CD14-positive monocyte (primary cell): Measurements from ENCODE around the gene FANCC. TPM values are rescaled to one million over a fixed set of nuclear protein-coding genes. Genes with fewer than 3 reads are reported as not detected.

Source experiments
- DNase-seq, 3 donors: peaks; one replicate each; pipeline ENCODE4 v3.0.0-alpha.2; 2011 to 2022
- H2AFZ ChIP-seq: 2 replicates; pipeline ENCODE4 v1.6.0; 2012; ENCODE audit warnings: mild to moderate bottlenecking, low read depth, low read length, inconsistent platforms; ENCODE audit not compliant: insufficient read depth, poor library complexity, severe bottlenecking
- H3K27ac ChIP-seq, 2 donors: 1 replicate in 1 of 2; 2 replicates in 1 of 2; pipeline ENCODE4 v1.5.1; 2012 to 2013; ENCODE audit warnings: low read length in 2 of 2, control low read depth in 1 of 2, inconsistent platforms in 1 of 2, low read depth in 1 of 2, mild to moderate bottlenecking in 1 of 2
- H3K27me3 ChIP-seq, 2 donors: one replicate each; pipeline versions ENCODE4 v1.6.0 to v1.6.1; 2011 to 2013; ENCODE audit warnings: low read length in 2 of 2; ENCODE audit not compliant: control insufficient read depth in 2 of 2, insufficient read depth in 2 of 2
- H3K36me3 ChIP-seq, 2 donors: replicated peaks in 1 of 2; 1 replicate in 1 of 2; 2 replicates in 1 of 2; pipeline versions ENCODE4 v1.5.1 to v1.6.1; 2012 to 2013; ENCODE audit warnings: low read length in 2 of 2, control low read depth in 1 of 2, inconsistent platforms in 1 of 2, mild to moderate bottlenecking in 1 of 2; ENCODE audit not compliant: insufficient read depth in 2 of 2, control insufficient read depth in 1 of 2
- H3K4me1 ChIP-seq, 2 donors: 1 replicate in 1 of 2; 2 replicates in 1 of 2; pipeline versions ENCODE4 v1.5.1 to v1.6.1; 2012 to 2013; ENCODE audit warnings: low read length in 2 of 2, control low read depth in 1 of 2, inconsistent platforms in 1 of 2, mild to moderate bottlenecking in 1 of 2, moderate library complexity in 1 of 2; ENCODE audit not compliant: insufficient read depth in 2 of 2, control insufficient read depth in 1 of 2
- H3K4me2 ChIP-seq: replicated peaks from 2 replicates; pipeline ENCODE3; 2012; ENCODE audit warnings: low read length, moderate library complexity, mild to moderate bottlenecking; ENCODE audit not compliant: poor library complexity, severe bottlenecking; ENCODE audit errors: extremely low read depth
- H3K4me3 ChIP-seq, 3 experiments: fragments of 200-600 bp in 1 of 3; sonication (generic) in 1 of 3; replicated peaks in 1 of 3; 1 replicate in 2 of 3; 2 replicates in 1 of 3; pipeline ENCODE4 v1.5.1; 2011 to 2013; ENCODE audit warnings: low read length in 3 of 3, mild to moderate bottlenecking in 3 of 3, control low read depth in 2 of 3, low read depth in 2 of 3, inconsistent platforms in 1 of 3, moderate library complexity in 1 of 3
- H3K79me2 ChIP-seq: 2 replicates; pipeline ENCODE4 v1.6.0; 2012; ENCODE audit warnings: mild to moderate bottlenecking, control low read depth, inconsistent platforms, low read length, moderate library complexity; ENCODE audit not compliant: insufficient read depth
- H3K9ac ChIP-seq: 2 replicates; pipeline ENCODE4 v1.6.0; 2017; ENCODE audit warnings: low read length, mild to moderate bottlenecking; ENCODE audit not compliant: insufficient read depth, poor library complexity, severe bottlenecking
- H3K9me3 ChIP-seq, 2 donors: replicated peaks in 1 of 2; 1 replicate in 1 of 2; 2 replicates in 1 of 2; pipeline versions ENCODE4 v1.5.1 to v1.6.1; 2012 to 2013; ENCODE audit warnings: low read length in 2 of 2, control low read depth in 1 of 2; ENCODE audit not compliant: control insufficient read depth in 1 of 2, insufficient read depth in 1 of 2
- H4K20me1 ChIP-seq: 2 replicates; pipeline ENCODE4 v1.6.0; 2012; ENCODE audit warnings: mild to moderate bottlenecking, low read length, control low read depth, moderate library complexity; ENCODE audit not compliant: insufficient read depth
- H3K27ac Mint-ChIP-seq, 7 donors: one replicate each; pipeline ENCODE4 v1.8.0; 2020; ENCODE audit warnings: mild to moderate bottlenecking in 7 of 7, mixed read lengths in 7 of 7, moderate library complexity in 6 of 7, inconsistent platforms in 2 of 7
- H3K27me3 Mint-ChIP-seq, 3 donors: one replicate each; pipeline ENCODE4 v1.8.0; 2021 to 2022; ENCODE audit warnings: low read depth in 3 of 3, mild to moderate bottlenecking in 3 of 3, mixed read lengths in 3 of 3, moderate library complexity in 3 of 3, inconsistent platforms in 1 of 3
- H3K36me3 Mint-ChIP-seq, 2 donors: one replicate each; pipeline ENCODE4 v1.8.0; 2020; ENCODE audit warnings: mixed read lengths in 2 of 2, inconsistent platforms in 1 of 2, mild to moderate bottlenecking in 1 of 2
- H3K4me1 Mint-ChIP-seq: one replicate; pipeline ENCODE4 v1.8.0; 2020; ENCODE audit warnings: mild to moderate bottlenecking, mixed read lengths
- H3K4me3 Mint-ChIP-seq, 2 donors: one replicate each; pipeline ENCODE4 v1.8.0; 2020; ENCODE audit warnings: mild to moderate bottlenecking in 2 of 2, mixed read lengths in 2 of 2, moderate library complexity in 1 of 2
- H3K9me3 Mint-ChIP-seq, 7 donors: one replicate each; pipeline ENCODE4 v1.8.0; 2020 to 2022; ENCODE audit warnings: mixed read lengths in 7 of 7, mild to moderate bottlenecking in 6 of 7, moderate library complexity in 6 of 7, inconsistent platforms in 2 of 7
- CTCF ChIP-seq: fragments of 200-600 bp; IDR thresholded peaks from one replicate; pipeline ENCODE4 v1.8.0; 2022; ENCODE audit warnings: antibody characterized with exemption, mild to moderate bottlenecking
- WGBS: methylation state at CpG from one replicate; pipeline ENCODE4 v1.1.5; 2013; ENCODE audit warnings: missing lambda C conversion rate; ENCODE audit not compliant: insufficient coverage; 5-methylcytosine and 5-hydroxymethylcytosine counted together
- intact Hi-C, 2 donors: fragments of 100-400 bp; cut with micrococcal nuclease; formaldehyde crosslinking; loops; one replicate each; pipeline versions ENCODE4 v1.15.0 to v1.15.1; 2023
- polyA plus RNA-seq, 3 donors: library from polyadenylated mRNA; depleted of rRNA in 1 of 3; unstranded in 2 of 3; stranded (reverse) in 1 of 3; fragments of 300-500 nt in 2 of 3; fragments of >200 nt in 1 of 3; fragmentation: Illumina TruSeq in 2 of 3; gene quantifications; 1 replicate in 2 of 3; 2 replicates in 1 of 3; pipeline ENCODE4 v1.2.3, GENCODE V29; 2012 to 2021

FANCC gene
- polyA plus RNA-seq, 3 donors: 1.2 to 2.2 (median 1.5) TPM

- H3K79me2 ChIP-seq: peaks cover 3% of the 10 kb centered on the region
- Mint-ChIP-seq H3K36me3 (peaks cover 0 to 1% of the 10 kb centered on the region in 2 donors), H3K4me3 (peak overlapping the region; percentile 91 to 95), H3K4me1 (peaks cover 25% of the 10 kb centered on the region), H3K9me3 (peaks cover 0 to 2% (median 0%) of the 10 kb centered on the region in 7 donors), H3K27me3 (peaks cover 12 to 27% (median 14%) of the 10 kb centered on the region in 3 donors), H3K27ac (peak overlapping the region in 5 of 7 donors; percentile 23 to 77 (median 74))
- H3K27ac ChIP-seq: peak overlapping the region in 1 of 2 donors; percentile 72
- H4K20me1 ChIP-seq: no peaks in the 10 kb centered on the region
- peak overlapping the region; percentile 82 to 99 (median 98) for H3K4me3 ChIP-seq
- no peak for TF ChIP-seq CTCF
- peak overlapping the region; percentile 99 for H2AFZ ChIP-seq
- no peaks in the 10 kb centered on the region for H3K9me3 ChIP-seq
- peak overlapping the region; percentile 88 for H3K4me2 ChIP-seq
- intact Hi-C loops: no loop called here
- peak overlapping the region; percentile 76 for H3K9ac ChIP-seq
- DNase-seq: no peak
- H3K27me3 ChIP-seq: peaks cover 0 to 10% of the 10 kb centered on the region in 2 donors
- 3% methylated on average over 6 of the region's 10 CpGs for WGBS
- no peaks in the 10 kb centered on the region for H3K36me3 ChIP-seq
- peaks cover 9 to 14% of the 10 kb centered on the region in 2 donors for H3K4me1 ChIP-seq
Measured at GRCh38 chr9:95317893-95318211, 343 bp upstream of the FANCC start.

GRCh38 chr9:95316794-95317118 is 753 bp downstream of the FANCC start:
- peaks cover 3% of the 10 kb centered on the region for H3K79me2 ChIP-seq
- no peak for DNase-seq
- H3K27me3 Mint-ChIP-seq: peaks cover 12 to 27% (median 20%) of the 10 kb centered on the region in 3 donors
- no peak for TF ChIP-seq CTCF
- peaks cover 0 to 13% of the 10 kb centered on the region in 2 donors for H3K27me3 ChIP-seq
- H3K36me3 Mint-ChIP-seq: peaks cover 0 to 1% of the 10 kb centered on the region in 2 donors
- H3K27ac Mint-ChIP-seq: no peak overlapping the region
- peak overlapping the region; percentile 88 for H3K4me2 ChIP-seq
- no peaks in the 10 kb centered on the region for H3K36me3 ChIP-seq
- peaks cover 11 to 14% of the 10 kb centered on the region in 2 donors for H3K4me1 ChIP-seq
- H3K9ac ChIP-seq: peak overlapping the region; percentile 76
- peak overlapping the region; percentile 82 to 99 (median 98) for H3K4me3 ChIP-seq
- H3K4me3 Mint-ChIP-seq: peak overlapping the region; percentile 91 to 94
- peaks cover 34% of the 10 kb centered on the region for H3K4me1 Mint-ChIP-seq
- intact Hi-C loops: no loop called here
- no peaks in the 10 kb centered on the region for H4K20me1 ChIP-seq
- H2AFZ ChIP-seq: peak overlapping the region; percentile 99
- 0% methylated on average over 19 of the region's 22 CpGs for WGBS
- no peaks in the 10 kb centered on the region for H3K9me3 ChIP-seq
- H3K9me3 Mint-ChIP-seq: peaks cover 0 to 2% (median 0%) of the 10 kb centered on the region in 7 donors
- H3K27ac ChIP-seq: no peak overlapping the region
